ENCODE data around the gene EMX2. TPM values are rescaled to one million over a fixed set of nuclear protein-coding genes. Genes with fewer than 3 reads are reported as not detected.

EMX2 gene
- total RNA-seq, 4 donors from 2014 or later, result 0.32 to 1.2 (median 0.89) TPM; not detected in 1

- Histone ChIP-seq H3K4me3 (no peak overlapping the region), H3K4me1 (peaks cover 0 to 7% (median 0%) of the 10 kb centered on the region in 3 donors), H3K27me3 (peaks cover 39% of the 10 kb centered on the region), H3K27ac (no peak overlapping the region), H3K36me3 (no peaks in the 10 kb centered on the region), H3K9me3 (no peaks in the 10 kb centered on the region)
- ATAC-seq, result no peak
- TF ChIP-seq POLR2AphosphoS5 (IDR thresholded peaks at IDR 0.05), result no peak
- no peak for TF ChIP-seq EP300 (IDR thresholded peaks at IDR 0.05)
- TF ChIP-seq POLR2A (IDR thresholded peaks at IDR 0.05), result no peak
- no peak for TF ChIP-seq CTCF (IDR thresholded peaks at IDR 0.05)
- WGBS, 2 donors (ENCODE audit: low coverage in 1 of 2), result 78 to 100% methylated on average over 2 to 5 of the region's 5 CpGs
Measured at GRCh38 chr10:117500456-117500855, 42.1 kb upstream of the EMX2 start.

- Histone ChIP-seq H3K27ac (no peak overlapping the region), H3K4me1 (peaks cover 0 to 4% (median 0%) of the 10 kb centered on the region in 3 donors), H3K4me3 (no peak overlapping the region), H3K9me3 (no peaks in the 10 kb centered on the region), H3K36me3 (no peaks in the 10 kb centered on the region), H3K27me3 (peaks cover 47% of the 10 kb centered on the region)
- TF ChIP-seq CTCF (IDR thresholded peaks at IDR 0.05) (no peak), POLR2AphosphoS5 (IDR thresholded peaks at IDR 0.05) (no peak)
- WGBS, 2 donors (ENCODE audit: low coverage in 1 of 2), result 52 to 83% methylated on average over 4 to 7 of the region's 12 CpGs
- no peak for ATAC-seq
Measured at GRCh38 chr10:117501460-117502035, 41.0 kb upstream of the EMX2 start.

- ATAC-seq, result no peak
- H3K27me3 ChIP-seq, result peaks cover 53% of the 10 kb centered on the region
- H3K36me3 ChIP-seq, result no peaks in the 10 kb centered on the region
- H3K27ac ChIP-seq, result no peak overlapping the region
- no peaks in the 10 kb centered on the region for H3K9me3 ChIP-seq
- no peaks in the 10 kb centered on the region for H3K4me1 ChIP-seq
- 39 to 51% methylated on average over 5 of the region's 10 CpGs for WGBS, 2 donors (ENCODE audit: low coverage in 1 of 2)
- TF ChIP-seq POLR2AphosphoS5 (IDR thresholded peaks at IDR 0.05), result no peak
- TF ChIP-seq POLR2A (IDR thresholded peaks at IDR 0.05), result no peak
- TF ChIP-seq EP300 (IDR thresholded peaks at IDR 0.05), result no peak
- no peak for TF ChIP-seq CTCF (IDR thresholded peaks at IDR 0.05)
- H3K4me3 ChIP-seq, result no peak overlapping the region
Measured at GRCh38 chr10:117502421-117503243, 39.9 kb upstream of the EMX2 start.

GRCh38 chr10:117503244-117504205 is 39.0 kb upstream of the EMX2 start:
- H3K9me3 ChIP-seq, result no peaks in the 10 kb centered on the region
- H3K4me3 ChIP-seq, result no peak overlapping the region
- H3K36me3 ChIP-seq, result no peaks in the 10 kb centered on the region
- ATAC-seq, result no peak
- WGBS, 2 donors (ENCODE audit: low coverage in 1 of 2), result 43 to 52% methylated on average over 12 to 14 of the region's 16 CpGs
- H3K4me1 ChIP-seq, result no peaks in the 10 kb centered on the region
- H3K27ac ChIP-seq, result no peak overlapping the region
- TF ChIP-seq CTCF (IDR thresholded peaks at IDR 0.05), result no peak
- no peak for TF ChIP-seq POLR2AphosphoS5 (IDR thresholded peaks at IDR 0.05)
- TF ChIP-seq EP300 (IDR thresholded peaks at IDR 0.05), result no peak
- TF ChIP-seq POLR2A (IDR thresholded peaks at IDR 0.05), result no peak
- peaks cover 56% of the 10 kb centered on the region for H3K27me3 ChIP-seq

Data from gastroesophageal sphincter (tissue), 4 donors.